Nephron progenitor cell (in vitro differentiated cells): ENCODE measurements around the gene ZBTB46.

Experiments
- DNase-seq: peaks from one replicate; pipeline ENCODE4 v3.0.0; 2021
- H3K27ac Mint-ChIP-seq: 2 replicates; pipeline ENCODE4 v1.8.0; 2021; ENCODE audit warnings: mild to moderate bottlenecking, moderate library complexity, mixed read lengths
- H3K27me3 Mint-ChIP-seq: 2 replicates; pipeline ENCODE4 v1.8.0; 2021; ENCODE audit warnings: mild to moderate bottlenecking, low read depth, mixed read lengths; ENCODE audit not compliant: poor library complexity
- H3K36me3 Mint-ChIP-seq: 2 replicates; pipeline ENCODE4 v1.8.0; 2021; ENCODE audit warnings: low read depth, mixed read lengths
- H3K4me1 Mint-ChIP-seq: 2 replicates; pipeline ENCODE4 v1.8.0; 2021; ENCODE audit warnings: mixed read lengths
- H3K4me3 Mint-ChIP-seq: 2 replicates; pipeline ENCODE4 v1.8.0; 2021; ENCODE audit warnings: mild to moderate bottlenecking, moderate library complexity, mixed read lengths
- H3K9me3 Mint-ChIP-seq: 2 replicates; pipeline ENCODE4 v1.8.0; 2021; ENCODE audit warnings: mild to moderate bottlenecking, moderate library complexity, mixed read lengths
- CTCF ChIP-seq: fragments of 200-600 bp; sonication (generic); IDR thresholded peaks from 2 replicates; pipeline ENCODE4 v1.5.0; 2021; ENCODE audit warnings: antibody characterized with exemption

ZBTB46 gene

GRCh38 chr20:63775096-63775978 lies 55.7 kb downstream of the ZBTB46 start:
- peak overlapping the region; percentile 77 for H3K4me3 Mint-ChIP-seq
- H3K27ac Mint-ChIP-seq = peak overlapping the region; percentile 59
- no peaks in the 10 kb centered on the region for H3K9me3 Mint-ChIP-seq
- peak; percentile 88 for TF ChIP-seq CTCF
- peak; percentile 96 for DNase-seq
- peaks cover 33% of the 10 kb centered on the region for H3K4me1 Mint-ChIP-seq
- H3K36me3 Mint-ChIP-seq = peaks cover 36% of the 10 kb centered on the region
- H3K27me3 Mint-ChIP-seq = peaks cover 2% of the 10 kb centered on the region

- Mint-ChIP-seq H3K4me1 (peaks cover 33% of the 10 kb centered on the region), H3K27ac (no peak overlapping the region), H3K27me3 (peaks cover 2% of the 10 kb centered on the region), H3K4me3 (no peak overlapping the region), H3K9me3 (no peaks in the 10 kb centered on the region), H3K36me3 (peaks cover 36% of the 10 kb centered on the region)
- no peak for TF ChIP-seq CTCF
- DNase-seq = no peak
Measured at GRCh38 chr20:63774306-63774705, 56.8 kb downstream of the ZBTB46 start.

- peaks cover 2% of the 10 kb centered on the region for H3K27me3 Mint-ChIP-seq
- peaks cover 36% of the 10 kb centered on the region for H3K36me3 Mint-ChIP-seq
- H3K4me1 Mint-ChIP-seq = peaks cover 33% of the 10 kb centered on the region
- no peak for DNase-seq
- H3K9me3 Mint-ChIP-seq = no peaks in the 10 kb centered on the region
- no peak overlapping the region for H3K4me3 Mint-ChIP-seq
- no peak for TF ChIP-seq CTCF
- no peak overlapping the region for H3K27ac Mint-ChIP-seq
Measured at GRCh38 chr20:63773571-63774241, 57.4 kb downstream of the ZBTB46 start.

GRCh38 chr20:63772781-63773518 lies 58.1 kb downstream of the ZBTB46 start:
- DNase-seq = no peak
- Mint-ChIP-seq H3K4me1 (peaks cover 35% of the 10 kb centered on the region), H3K36me3 (peaks cover 35% of the 10 kb centered on the region), H3K27ac (peak overlapping the region; percentile 44), H3K4me3 (no peak overlapping the region), H3K27me3 (peaks cover 2% of the 10 kb centered on the region), H3K9me3 (no peaks in the 10 kb centered on the region)
- no peak for TF ChIP-seq CTCF

GRCh38 chr20:63771046-63771707 lies 59.9 kb downstream of the ZBTB46 start:
- Mint-ChIP-seq H3K36me3 (peaks cover 34% of the 10 kb centered on the region), H3K27me3 (peaks cover 2% of the 10 kb centered on the region), H3K27ac (no peak overlapping the region), H3K9me3 (no peaks in the 10 kb centered on the region), H3K4me1 (peaks cover 28% of the 10 kb centered on the region), H3K4me3 (no peak overlapping the region)
- DNase-seq = no peak
- no peak for TF ChIP-seq CTCF
